K562 (cell line): Measurements from ENCODE around the gene SHISA2.

Experiments
- CXXC5 ChIP-seq: fragments of 250-450 bp; sonication (Bioruptor Pico); IDR thresholded peaks from 2 replicates; pipeline ENCODE4 v1.8.0; 2022; ENCODE audit warnings: inconsistent platforms, mild to moderate bottlenecking, moderate library complexity
- E2F4 ChIP-seq: sonication (generic); formaldehyde crosslinking; IDR thresholded peaks from 2 replicates; pipeline ENCODE4 v1.8.0; 2022; ENCODE audit warnings: mild to moderate bottlenecking, low read depth, missing genetic modification reagents
- EP300 ChIP-seq: IDR thresholded peaks from 2 replicates; pipeline ENCODE4 v1.6.1; 2012; ENCODE audit warnings: low read length, improper control_type of control experiment
- FOS ChIP-seq: IDR thresholded peaks from 3 replicates; pipeline ENCODE4 v1.6.1; 2011; ENCODE audit not compliant: insufficient read length; ENCODE audit errors: extremely low read depth
- IFI16 ChIP-seq: fragments of 250-450 bp; sonication (Bioruptor Pico); IDR thresholded peaks from 2 replicates; pipeline ENCODE4 v2.1.2; 2022; ENCODE audit warnings: mild to moderate bottlenecking, inconsistent platforms
- KLF6 ChIP-seq: fragments of 250-450 bp; sonication (Bioruptor Pico); IDR thresholded peaks from 2 replicates; pipeline ENCODE4 v1.4.0; 2020; ENCODE audit warnings: mild to moderate bottlenecking, moderate library complexity, borderline replicate concordance
- PCBP1 ChIP-seq: fragments of 200-400 bp; formaldehyde crosslinking; IDR thresholded peaks from 2 replicates; pipeline ENCODE4 v1.6.1; 2018; ENCODE audit warnings: mild to moderate bottlenecking, low read depth, low read length; ENCODE audit not compliant: poor library complexity, severe bottlenecking
- POLR2A ChIP-seq: fragments of 450-650 bp; conservative IDR thresholded peaks from 2 replicates; pipeline ENCODE4 v1.6.1; 2016
- POLR2G ChIP-seq: fragments of 200-400 bp; formaldehyde crosslinking; IDR thresholded peaks from 2 replicates; pipeline ENCODE4 v1.6.1; 2017; ENCODE audit warnings: low read depth, mild to moderate bottlenecking, antibody characterized with exemption, low read length, moderate library complexity
- SRF ChIP-seq, 2 experiments: fragments of 250-450, 450-650 bp in 1 of 2; sonication (Bioruptor Pico) in 1 of 2; sonication (generic) in 1 of 2; formaldehyde crosslinking; IDR thresholded peaks; 2 replicates each; pipeline versions ENCODE4 v1.5.0 to v1.5.1; 2020 to 2022; ENCODE audit warnings: mild to moderate bottlenecking in 1 of 2, missing genetic modification reagents in 1 of 2
- TCF3 ChIP-seq: sonication (generic); formaldehyde crosslinking; IDR thresholded peaks from 2 replicates; pipeline ENCODE4 v1.4.0; 2020; ENCODE audit warnings: mild to moderate bottlenecking, missing genetic modification reagents
- TF ChIP-seq, protein P1 (sequence below): fragments of 200-600 bp; sonication (generic); IDR thresholded peaks from one replicate; pipeline ENCODE4 v1.6.1; 2012; ENCODE audit warnings: mild to moderate bottlenecking, low read depth, low read length, inconsistent platforms

GRCh38 chr13:26038931-26039475, 12.8 kb downstream of the SHISA2 start:
- no peak for TF ChIP-seq CXXC5 (CRISPR knock-in tag)
- no peak for TF ChIP-seq IFI16 (CRISPR knock-in tag)
- no peak for TF ChIP-seq PCBP1
- no peak for TF ChIP-seq KLF6 (CRISPR knock-in tag)
- TF ChIP-seq FOS = no peak
- TF ChIP-seq E2F4 (CRISPR knock-in tag) = no peak
- TF ChIP-seq SRF (CRISPR knock-in tag; IDR thresholded peaks at IDR 0.05) = no peak
- no peak for TF ChIP-seq POLR2A
- no peak for TF ChIP-seq POLR2G
- TF ChIP-seq, protein P1, sequence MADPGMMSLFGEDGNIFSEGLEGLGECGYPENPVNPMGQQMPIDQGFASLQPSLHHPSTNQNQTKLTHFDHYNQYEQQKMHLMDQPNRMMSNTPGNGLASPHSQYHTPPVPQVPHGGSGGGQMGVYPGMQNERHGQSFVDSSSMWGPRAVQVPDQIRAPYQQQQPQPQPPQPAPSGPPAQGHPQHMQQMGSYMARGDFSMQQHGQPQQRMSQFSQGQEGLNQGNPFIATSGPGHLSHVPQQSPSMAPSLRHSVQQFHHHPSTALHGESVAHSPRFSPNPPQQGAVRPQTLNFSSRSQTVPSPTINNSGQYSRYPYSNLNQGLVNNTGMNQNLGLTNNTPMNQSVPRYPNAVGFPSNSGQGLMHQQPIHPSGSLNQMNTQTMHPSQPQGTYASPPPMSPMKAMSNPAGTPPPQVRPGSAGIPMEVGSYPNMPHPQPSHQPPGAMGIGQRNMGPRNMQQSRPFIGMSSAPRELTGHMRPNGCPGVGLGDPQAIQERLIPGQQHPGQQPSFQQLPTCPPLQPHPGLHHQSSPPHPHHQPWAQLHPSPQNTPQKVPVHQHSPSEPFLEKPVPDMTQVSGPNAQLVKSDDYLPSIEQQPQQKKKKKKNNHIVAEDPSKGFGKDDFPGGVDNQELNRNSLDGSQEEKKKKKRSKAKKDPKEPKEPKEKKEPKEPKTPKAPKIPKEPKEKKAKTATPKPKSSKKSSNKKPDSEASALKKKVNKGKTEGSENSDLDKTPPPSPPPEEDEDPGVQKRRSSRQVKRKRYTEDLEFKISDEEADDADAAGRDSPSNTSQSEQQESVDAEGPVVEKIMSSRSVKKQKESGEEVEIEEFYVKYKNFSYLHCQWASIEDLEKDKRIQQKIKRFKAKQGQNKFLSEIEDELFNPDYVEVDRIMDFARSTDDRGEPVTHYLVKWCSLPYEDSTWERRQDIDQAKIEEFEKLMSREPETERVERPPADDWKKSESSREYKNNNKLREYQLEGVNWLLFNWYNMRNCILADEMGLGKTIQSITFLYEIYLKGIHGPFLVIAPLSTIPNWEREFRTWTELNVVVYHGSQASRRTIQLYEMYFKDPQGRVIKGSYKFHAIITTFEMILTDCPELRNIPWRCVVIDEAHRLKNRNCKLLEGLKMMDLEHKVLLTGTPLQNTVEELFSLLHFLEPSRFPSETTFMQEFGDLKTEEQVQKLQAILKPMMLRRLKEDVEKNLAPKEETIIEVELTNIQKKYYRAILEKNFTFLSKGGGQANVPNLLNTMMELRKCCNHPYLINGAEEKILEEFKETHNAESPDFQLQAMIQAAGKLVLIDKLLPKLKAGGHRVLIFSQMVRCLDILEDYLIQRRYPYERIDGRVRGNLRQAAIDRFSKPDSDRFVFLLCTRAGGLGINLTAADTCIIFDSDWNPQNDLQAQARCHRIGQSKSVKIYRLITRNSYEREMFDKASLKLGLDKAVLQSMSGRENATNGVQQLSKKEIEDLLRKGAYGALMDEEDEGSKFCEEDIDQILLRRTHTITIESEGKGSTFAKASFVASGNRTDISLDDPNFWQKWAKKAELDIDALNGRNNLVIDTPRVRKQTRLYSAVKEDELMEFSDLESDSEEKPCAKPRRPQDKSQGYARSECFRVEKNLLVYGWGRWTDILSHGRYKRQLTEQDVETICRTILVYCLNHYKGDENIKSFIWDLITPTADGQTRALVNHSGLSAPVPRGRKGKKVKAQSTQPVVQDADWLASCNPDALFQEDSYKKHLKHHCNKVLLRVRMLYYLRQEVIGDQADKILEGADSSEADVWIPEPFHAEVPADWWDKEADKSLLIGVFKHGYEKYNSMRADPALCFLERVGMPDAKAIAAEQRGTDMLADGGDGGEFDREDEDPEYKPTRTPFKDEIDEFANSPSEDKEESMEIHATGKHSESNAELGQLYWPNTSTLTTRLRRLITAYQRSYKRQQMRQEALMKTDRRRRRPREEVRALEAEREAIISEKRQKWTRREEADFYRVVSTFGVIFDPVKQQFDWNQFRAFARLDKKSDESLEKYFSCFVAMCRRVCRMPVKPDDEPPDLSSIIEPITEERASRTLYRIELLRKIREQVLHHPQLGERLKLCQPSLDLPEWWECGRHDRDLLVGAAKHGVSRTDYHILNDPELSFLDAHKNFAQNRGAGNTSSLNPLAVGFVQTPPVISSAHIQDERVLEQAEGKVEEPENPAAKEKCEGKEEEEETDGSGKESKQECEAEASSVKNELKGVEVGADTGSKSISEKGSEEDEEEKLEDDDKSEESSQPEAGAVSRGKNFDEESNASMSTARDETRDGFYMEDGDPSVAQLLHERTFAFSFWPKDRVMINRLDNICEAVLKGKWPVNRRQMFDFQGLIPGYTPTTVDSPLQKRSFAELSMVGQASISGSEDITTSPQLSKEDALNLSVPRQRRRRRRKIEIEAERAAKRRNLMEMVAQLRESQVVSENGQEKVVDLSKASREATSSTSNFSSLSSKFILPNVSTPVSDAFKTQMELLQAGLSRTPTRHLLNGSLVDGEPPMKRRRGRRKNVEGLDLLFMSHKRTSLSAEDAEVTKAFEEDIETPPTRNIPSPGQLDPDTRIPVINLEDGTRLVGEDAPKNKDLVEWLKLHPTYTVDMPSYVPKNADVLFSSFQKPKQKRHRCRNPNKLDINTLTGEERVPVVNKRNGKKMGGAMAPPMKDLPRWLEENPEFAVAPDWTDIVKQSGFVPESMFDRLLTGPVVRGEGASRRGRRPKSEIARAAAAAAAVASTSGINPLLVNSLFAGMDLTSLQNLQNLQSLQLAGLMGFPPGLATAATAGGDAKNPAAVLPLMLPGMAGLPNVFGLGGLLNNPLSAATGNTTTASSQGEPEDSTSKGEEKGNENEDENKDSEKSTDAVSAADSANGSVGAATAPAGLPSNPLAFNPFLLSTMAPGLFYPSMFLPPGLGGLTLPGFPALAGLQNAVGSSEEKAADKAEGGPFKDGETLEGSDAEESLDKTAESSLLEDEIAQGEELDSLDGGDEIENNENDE = no peak
- TF ChIP-seq TCF3 (CRISPR knock-in tag) = no peak
- no peak for TF ChIP-seq EP300
